Psoas muscle (tissue), 8 donors: Measurements from ENCODE around the gene ADIRF. TPM values are rescaled to one million over a fixed set of nuclear protein-coding genes. Genes with fewer than 3 reads are reported as not detected.
A peak's percentile ranks its signal among the peaks of the same experiment; 100 is the strongest.
"Not testable (repeated sequence)": the region's sequence is repeated elsewhere in the genome, so short reads cannot be mapped to it uniquely, and the experiment has no call there.

ENCODE experiments used
- ATAC-seq, 4 donors: fragments of 200-7000 bp; cut with Tn5 transposase; one replicate each; pipeline ENCODE4 v1.9.1; 2020; ENCODE audit warnings: moderate library complexity in 3 of 4, mild to moderate bottlenecking in 2 of 4
- DNase-seq, 2 donors: peaks; one replicate each; pipeline ENCODE4 v3.0.0-alpha.2; 2020
- H3K27ac ChIP-seq: fragments of 200-600 bp; one replicate; pipeline ENCODE4 v1.8.0; 2022
- H3K27me3 ChIP-seq, 3 donors: fragments of 200-600 bp in 1 of 3; one replicate each; pipeline versions ENCODE4 v1.6.1 to v1.8.0; 2013 to 2022; ENCODE audit warnings: low read length in 2 of 3, mild to moderate bottlenecking in 2 of 3, moderate library complexity in 1 of 3; ENCODE audit not compliant: insufficient read depth in 3 of 3
- H3K36me3 ChIP-seq, 2 donors: fragments of 200-600 bp in 1 of 2; one replicate each; pipeline versions ENCODE4 v1.6.1 to v1.8.0; 2013 to 2022; ENCODE audit warnings: low read depth in 1 of 2, mild to moderate bottlenecking in 1 of 2, moderate library complexity in 1 of 2; ENCODE audit not compliant: insufficient read depth in 1 of 2
- H3K4me1 ChIP-seq: fragments of 200-600 bp; one replicate; pipeline ENCODE4 v1.8.0; 2022
- H3K4me3 ChIP-seq: fragments of 200-600 bp; one replicate; pipeline ENCODE4 v1.8.0; 2022; ENCODE audit warnings: mild to moderate bottlenecking
- H3K9me3 ChIP-seq: fragments of 200-600 bp; one replicate; pipeline ENCODE4 v1.8.0; 2022
- WGBS, 3 donors: extraction: QIAGEN DNeasy Blood & Tissue Kit; methylation state at CpG; one replicate each; pipeline versions ENCODE4 v1.1.6 to v1.1.7; 2013; 5-methylcytosine and 5-hydroxymethylcytosine counted together
- intact Hi-C, 2 donors: fragments of 100-400 bp; cut with DNase I; formaldehyde crosslinking; loops; one replicate each; pipeline versions ENCODE4 v1.11.0 to v1.14.2; 2022
- polyA plus RNA-seq, 3 donors: library from polyadenylated mRNA; stranded (reverse); fragments of 200-250 nt; gene quantifications; one replicate each; pipeline ENCODE4 v1.2.3, GENCODE V29; 2013
- total RNA-seq, 4 donors: library from RNA; stranded (reverse); fragmentation: NEBNext Ultra II Directional in 2 of 4; extraction: Animal tissue kit (Norgen Biotek cat#: 25700) in 2 of 4; gene quantifications; one replicate each; pipeline versions ENCODE4 v1.2.1 to v1.2.4, GENCODE V29; 2021 to 2023
- TF ChIP-seq, protein P1 (sequence below): fragments of 200-600 bp; IDR thresholded peaks from one replicate; pipeline ENCODE4 v1.8.0; 2022; ENCODE audit warnings: antibody characterized with exemption
- donor health status: healthy with polysubstance abuse.
- donor health status: DM: no; HTN: no; CAD: no; lungs with moderate emphysema.
- donor health status: Bipolar disorder and iron deficiency.
- donor health status: healthy.
- donor health status: DM: yes; HTN: yes; CAD: no.
- donor health status: DM: no; HTN: no; CAD: no.
- donor health status: DM: no; HTN: no; CAD: no.
- donor health status: DM: yes; HTN: yes; CAD: no.

ADIRF gene
- total and polyA plus RNA-seq, 7 donors, result 19.1 to 69.5 (median 34.9) TPM

DNA sequence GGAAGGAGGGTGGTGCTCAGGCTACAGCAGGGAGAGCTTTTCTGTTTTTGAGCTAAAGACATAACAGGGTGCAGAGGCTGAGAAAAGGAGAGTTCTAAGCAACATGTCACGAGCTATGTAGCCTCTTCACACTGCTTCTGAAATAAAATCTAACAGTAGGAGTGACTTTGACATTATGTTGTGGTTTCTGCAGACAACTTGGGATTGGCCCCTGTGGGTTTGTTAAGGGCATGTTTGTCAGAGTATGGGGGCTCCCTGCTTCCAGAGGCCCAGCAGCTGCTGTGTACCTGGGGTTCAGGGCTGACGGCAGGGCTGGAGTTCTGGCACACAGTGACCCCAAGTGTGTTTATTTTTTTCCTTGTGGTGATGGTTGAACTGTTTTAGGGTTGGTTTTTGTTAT, 35.6 kb upstream of the ADIRF start:
- TF ChIP-seq, protein P1, sequence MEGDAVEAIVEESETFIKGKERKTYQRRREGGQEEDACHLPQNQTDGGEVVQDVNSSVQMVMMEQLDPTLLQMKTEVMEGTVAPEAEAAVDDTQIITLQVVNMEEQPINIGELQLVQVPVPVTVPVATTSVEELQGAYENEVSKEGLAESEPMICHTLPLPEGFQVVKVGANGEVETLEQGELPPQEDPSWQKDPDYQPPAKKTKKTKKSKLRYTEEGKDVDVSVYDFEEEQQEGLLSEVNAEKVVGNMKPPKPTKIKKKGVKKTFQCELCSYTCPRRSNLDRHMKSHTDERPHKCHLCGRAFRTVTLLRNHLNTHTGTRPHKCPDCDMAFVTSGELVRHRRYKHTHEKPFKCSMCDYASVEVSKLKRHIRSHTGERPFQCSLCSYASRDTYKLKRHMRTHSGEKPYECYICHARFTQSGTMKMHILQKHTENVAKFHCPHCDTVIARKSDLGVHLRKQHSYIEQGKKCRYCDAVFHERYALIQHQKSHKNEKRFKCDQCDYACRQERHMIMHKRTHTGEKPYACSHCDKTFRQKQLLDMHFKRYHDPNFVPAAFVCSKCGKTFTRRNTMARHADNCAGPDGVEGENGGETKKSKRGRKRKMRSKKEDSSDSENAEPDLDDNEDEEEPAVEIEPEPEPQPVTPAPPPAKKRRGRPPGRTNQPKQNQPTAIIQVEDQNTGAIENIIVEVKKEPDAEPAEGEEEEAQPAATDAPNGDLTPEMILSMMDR, result no peak
- Histone ChIP-seq H3K27me3 (no peaks in the 10 kb centered on the region), H3K36me3 (peaks cover 0 to 63% of the 10 kb centered on the region in 2 donors), H3K9me3 (no peaks in the 10 kb centered on the region), H3K4me1 (peaks cover 3% of the 10 kb centered on the region), H3K27ac (no peak overlapping the region), H3K4me3 (no peak overlapping the region)
- ATAC-seq, result no peak
- WGBS, 3 donors, result 83 to 92% (median 86%) methylated on average over 2 of the region's 2 CpGs
- intact Hi-C loops, result no loop called here
- no peak for DNase-seq

DNA sequence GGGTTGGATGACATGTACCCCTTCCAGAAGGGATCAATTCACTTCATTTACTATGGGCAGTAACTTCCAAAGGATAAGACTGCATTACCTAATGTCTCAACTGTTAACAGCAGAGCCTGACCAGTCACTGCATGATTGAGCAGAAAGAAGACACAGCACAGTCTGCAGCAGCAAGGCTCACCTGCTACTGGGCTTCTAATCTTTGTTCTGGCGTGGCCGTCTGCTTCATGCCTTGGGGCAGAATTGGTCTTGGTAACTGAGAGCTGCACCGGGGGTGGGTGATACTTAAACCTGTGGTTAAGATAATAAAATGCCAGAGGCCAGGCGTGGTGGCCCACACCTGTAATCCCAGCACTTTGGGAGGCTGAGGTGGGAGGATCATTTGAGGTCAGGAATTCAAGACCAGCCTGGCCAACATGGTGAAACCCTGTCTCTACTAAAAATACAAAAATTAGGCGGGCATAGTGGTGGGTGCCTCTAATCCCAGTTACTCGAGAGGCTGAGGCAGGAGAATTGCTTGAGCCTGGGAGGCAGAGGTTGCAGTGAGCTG, 34.0 kb upstream of the ADIRF start:
- H3K4me1 ChIP-seq, H3K9me3 ChIP-seq, intact Hi-C loops, ATAC-seq, H3K4me3 ChIP-seq, DNase-seq, H3K27me3 ChIP-seq, H3K27ac ChIP-seq: not testable (repeated sequence)
- 79 to 90% (median 86%) methylated on average over 6 of the region's 6 CpGs for WGBS, 3 donors
- H3K36me3 ChIP-seq, result peaks cover 0 to 49% of the 10 kb centered on the region in 2 donors

DNA sequence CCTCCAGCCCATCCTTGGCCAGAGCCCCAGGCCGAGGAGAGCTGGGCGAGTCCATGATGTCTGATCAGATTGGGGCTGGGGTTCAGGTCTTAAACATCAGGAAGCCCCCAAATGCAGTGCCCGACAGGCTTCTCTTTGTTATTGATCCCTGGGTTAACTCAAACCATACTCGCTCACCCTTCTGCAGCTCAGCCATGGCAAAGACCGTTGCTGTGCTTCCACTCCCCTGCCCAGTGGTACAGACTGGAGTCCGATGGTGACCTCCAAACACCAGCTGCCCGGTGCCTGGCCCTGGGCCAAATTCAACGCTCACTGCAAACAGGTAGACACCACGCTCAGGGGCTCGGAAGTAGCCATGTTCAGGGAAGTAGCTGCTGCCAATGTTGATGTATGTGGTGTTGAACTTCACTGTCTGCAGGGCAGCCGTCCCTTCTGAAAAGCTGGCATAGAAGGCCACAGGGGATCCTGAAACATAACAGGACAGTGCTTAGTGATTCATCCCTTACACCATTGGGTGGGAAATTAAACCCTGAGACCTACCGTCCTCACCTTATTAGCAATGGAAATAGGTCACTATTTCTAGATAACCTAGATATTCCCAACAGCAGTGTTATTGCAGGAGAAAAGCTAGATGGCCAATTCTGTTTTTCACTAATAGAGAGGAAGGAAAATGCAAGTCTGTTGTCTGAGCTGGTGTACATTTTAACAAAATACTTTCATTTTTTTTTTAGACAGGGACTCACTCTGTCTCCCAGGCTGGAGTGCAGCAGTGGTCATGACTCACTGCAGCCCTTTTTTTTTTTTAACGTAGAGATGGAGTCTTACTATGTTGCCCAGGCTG, 31.4 kb upstream of the ADIRF start:
- ATAC-seq (peak in 1 of 4 donors; percentile 23), DNase-seq (no peak)
- TF ChIP-seq, protein P1, result no peak
- H3K27me3 ChIP-seq, result no peaks in the 10 kb centered on the region
- WGBS, 3 donors, result 61 to 76% (median 63%) methylated on average over 13 of the region's 13 CpGs
- no peak overlapping the region for H3K4me3 ChIP-seq
- peaks cover 0 to 33% of the 10 kb centered on the region in 2 donors for H3K36me3 ChIP-seq
- no peak overlapping the region for H3K27ac ChIP-seq
- intact Hi-C loops, result no loop called here
- H3K9me3 ChIP-seq, result no peaks in the 10 kb centered on the region
- peaks cover 3% of the 10 kb centered on the region for H3K4me1 ChIP-seq

DNA sequence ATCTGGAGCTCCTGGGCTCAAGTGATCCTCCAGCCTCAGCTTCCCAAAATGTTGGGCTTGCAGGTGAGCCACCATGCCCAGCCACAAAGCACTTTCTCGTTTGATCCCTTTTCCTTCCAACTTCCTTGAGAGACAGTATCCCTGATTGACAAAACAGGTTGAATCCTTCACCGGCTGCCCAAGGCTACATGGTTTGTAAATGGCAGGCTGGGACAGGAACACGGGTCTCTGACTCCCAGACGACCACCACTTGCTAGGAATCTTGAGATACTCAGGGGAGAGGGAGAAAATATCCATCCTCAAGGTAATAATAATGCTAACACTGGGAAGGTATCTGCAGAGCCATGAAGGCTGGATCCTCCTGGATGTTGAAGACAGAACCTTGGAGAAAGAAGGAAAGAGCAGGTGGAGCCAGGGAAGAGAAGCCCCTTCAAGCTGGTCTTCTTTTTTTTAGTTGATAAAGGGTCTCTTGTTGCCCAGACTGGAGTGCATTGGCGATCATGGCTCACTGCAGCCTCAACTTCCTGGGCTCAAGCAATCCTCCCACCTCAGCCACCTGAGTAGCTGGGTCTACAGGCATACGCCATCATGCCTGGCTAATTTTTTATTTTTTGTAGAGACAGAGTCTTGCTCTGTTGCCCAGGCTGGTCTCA, 30.7 kb upstream of the ADIRF start:
- peaks cover 0 to 33% of the 10 kb centered on the region in 2 donors for H3K36me3 ChIP-seq
- ATAC-seq (no peak), DNase-seq (no peak)
- intact Hi-C loops, result no loop called here
- H3K27ac ChIP-seq, result no peak overlapping the region
- H3K4me1 ChIP-seq, result peaks cover 3% of the 10 kb centered on the region
- 59 to 66% (median 60%) methylated on average over 6 of the region's 6 CpGs for WGBS, 3 donors
- no peak overlapping the region for H3K4me3 ChIP-seq
- no peaks in the 10 kb centered on the region for H3K9me3 ChIP-seq
- no peaks in the 10 kb centered on the region for H3K27me3 ChIP-seq
- TF ChIP-seq, protein P1, result no peak

DNA sequence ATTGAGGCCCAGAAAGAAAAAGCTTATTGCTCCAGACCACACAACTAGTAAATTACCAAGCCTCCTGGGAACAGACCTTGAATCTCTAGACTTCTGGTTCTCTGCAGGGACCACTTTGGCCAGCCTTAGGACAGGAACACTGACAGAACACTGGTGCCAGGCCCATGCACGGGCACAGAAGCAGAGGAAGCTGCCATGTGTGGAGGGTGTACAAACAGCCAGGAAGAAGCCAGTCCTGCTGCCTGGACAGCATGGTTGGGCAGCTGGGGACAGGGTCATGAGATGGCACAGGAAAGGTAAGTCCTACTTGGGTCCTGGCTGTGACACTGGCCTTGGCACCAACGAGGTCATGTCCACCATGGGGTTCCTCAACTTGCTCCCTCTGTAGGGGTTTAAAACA, 30.0 kb upstream of the ADIRF start:
- H3K36me3 ChIP-seq, result peaks cover 0 to 29% of the 10 kb centered on the region in 2 donors
- DNase-seq, result no peak
- intact Hi-C loops, result no loop called here
- peaks cover 3% of the 10 kb centered on the region for H3K4me1 ChIP-seq
- TF ChIP-seq, protein P1, result no peak
- no peaks in the 10 kb centered on the region for H3K9me3 ChIP-seq
- WGBS, 3 donors, result 54 to 64% (median 59%) methylated on average over 2 of the region's 2 CpGs
- no peak for ATAC-seq
- no peaks in the 10 kb centered on the region for H3K27me3 ChIP-seq
- H3K27ac ChIP-seq, result no peak overlapping the region
- H3K4me3 ChIP-seq, result no peak overlapping the region

DNA sequence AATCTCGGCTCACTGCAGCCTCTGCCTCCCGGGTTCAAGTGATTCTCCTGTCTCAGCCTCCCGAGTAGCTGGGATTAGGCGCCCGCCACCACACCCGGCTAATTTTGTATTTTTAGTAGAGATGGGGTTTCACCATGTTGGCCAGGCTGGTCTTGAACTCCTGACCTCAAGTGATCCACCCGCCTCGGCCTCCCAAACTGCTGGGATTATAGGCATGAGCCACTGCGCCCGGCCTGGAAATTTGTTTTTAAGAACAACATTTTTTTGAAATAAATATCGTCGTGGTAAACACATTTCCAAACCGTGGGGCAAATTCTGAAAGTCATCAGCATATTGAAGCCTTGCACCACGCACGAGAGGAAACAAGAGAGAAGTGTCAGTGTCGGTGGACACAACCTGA, 28.2 kb upstream of the ADIRF start:
- H3K4me3 ChIP-seq, H3K4me1 ChIP-seq, H3K27ac ChIP-seq, H3K27me3 ChIP-seq, DNase-seq, intact Hi-C loops, H3K9me3 ChIP-seq, ATAC-seq: not testable (repeated sequence)
- H3K36me3 ChIP-seq, result peaks cover 0 to 16% of the 10 kb centered on the region in 2 donors
- 68 to 78% (median 69%) methylated on average over 16 of the region's 16 CpGs for WGBS, 3 donors
